C4-2B (cell line): ENCODE data around the gene BRD8.

ENCODE experiments used
- ZFX ChIP-seq: fragments of 450-650 bp; IDR thresholded peaks from 2 replicates; pipeline ENCODE4 v1.6.1; 2017
- TF ChIP-seq, protein P1 (sequence below): fragments of 450-650 bp; conservative IDR thresholded peaks from 2 replicates; pipeline ENCODE4 v1.5.1; 2017; ENCODE audit warnings: mild to moderate bottlenecking

DNA sequence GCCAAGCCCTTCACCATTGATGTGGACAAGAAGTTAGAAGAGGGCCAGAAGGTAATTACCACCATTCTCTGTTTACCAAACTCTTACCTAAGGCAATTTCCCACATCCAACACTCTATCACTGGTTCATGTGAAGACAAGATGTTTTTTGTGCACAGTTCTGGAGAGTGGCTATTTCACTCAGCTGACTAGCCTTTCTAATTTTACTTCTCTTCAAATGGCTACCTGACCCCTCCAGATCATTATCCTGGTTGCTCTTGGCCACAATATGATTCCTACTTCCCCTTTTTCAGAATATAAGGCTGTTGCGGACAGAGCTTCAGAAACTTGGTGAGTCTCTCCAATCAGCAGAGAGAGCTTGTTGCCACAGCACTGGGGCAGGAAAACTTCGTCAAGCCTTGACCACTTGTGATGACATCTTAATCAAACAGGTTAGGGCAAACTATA lies 7.6 kb upstream of the BRD8 start:
- TF ChIP-seq, protein P1, sequence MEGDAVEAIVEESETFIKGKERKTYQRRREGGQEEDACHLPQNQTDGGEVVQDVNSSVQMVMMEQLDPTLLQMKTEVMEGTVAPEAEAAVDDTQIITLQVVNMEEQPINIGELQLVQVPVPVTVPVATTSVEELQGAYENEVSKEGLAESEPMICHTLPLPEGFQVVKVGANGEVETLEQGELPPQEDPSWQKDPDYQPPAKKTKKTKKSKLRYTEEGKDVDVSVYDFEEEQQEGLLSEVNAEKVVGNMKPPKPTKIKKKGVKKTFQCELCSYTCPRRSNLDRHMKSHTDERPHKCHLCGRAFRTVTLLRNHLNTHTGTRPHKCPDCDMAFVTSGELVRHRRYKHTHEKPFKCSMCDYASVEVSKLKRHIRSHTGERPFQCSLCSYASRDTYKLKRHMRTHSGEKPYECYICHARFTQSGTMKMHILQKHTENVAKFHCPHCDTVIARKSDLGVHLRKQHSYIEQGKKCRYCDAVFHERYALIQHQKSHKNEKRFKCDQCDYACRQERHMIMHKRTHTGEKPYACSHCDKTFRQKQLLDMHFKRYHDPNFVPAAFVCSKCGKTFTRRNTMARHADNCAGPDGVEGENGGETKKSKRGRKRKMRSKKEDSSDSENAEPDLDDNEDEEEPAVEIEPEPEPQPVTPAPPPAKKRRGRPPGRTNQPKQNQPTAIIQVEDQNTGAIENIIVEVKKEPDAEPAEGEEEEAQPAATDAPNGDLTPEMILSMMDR = no peak
- no peak for TF ChIP-seq ZFX
